Stimulated activated effector memory CD8-positive, alpha-beta T cell treated with anti-CD3 and anti-CD28 coated beads, Interleukin-12 subunit alpha, Interleukin-12 subunit beta, amount 100 ng/mL, for 72 hours (primary cell): Measurements from ENCODE around the gene HCRTR1.

Source experiments
- ATAC-seq: fragments of 150-1000 bp; cut with Tn5 transposase; 2 replicates; pipeline ENCODE4 v1.10.0; 2021
- DNase-seq, 2 donors: peaks; one replicate each; pipeline ENCODE4 v3.0.0; 2021 to 2022; ENCODE audit warnings: low spot score in 2 of 2
- H3K27ac Mint-ChIP-seq: one replicate; pipeline ENCODE4 v1.8.0; 2022; ENCODE audit warnings: mild to moderate bottlenecking, mixed read lengths
- H3K36me3 Mint-ChIP-seq: one replicate; pipeline ENCODE4 v1.8.0; 2022; ENCODE audit warnings: mild to moderate bottlenecking, mixed read lengths
- H3K4me1 Mint-ChIP-seq: one replicate; pipeline ENCODE4 v1.8.0; 2022; ENCODE audit warnings: mixed read lengths
- H3K4me3 Mint-ChIP-seq: one replicate; pipeline ENCODE4 v1.8.0; 2022; ENCODE audit warnings: mild to moderate bottlenecking, mixed read lengths
- H3K9me3 Mint-ChIP-seq: one replicate; pipeline ENCODE4 v1.8.0; 2022; ENCODE audit warnings: mixed read lengths

HCRTR1 gene

DNA sequence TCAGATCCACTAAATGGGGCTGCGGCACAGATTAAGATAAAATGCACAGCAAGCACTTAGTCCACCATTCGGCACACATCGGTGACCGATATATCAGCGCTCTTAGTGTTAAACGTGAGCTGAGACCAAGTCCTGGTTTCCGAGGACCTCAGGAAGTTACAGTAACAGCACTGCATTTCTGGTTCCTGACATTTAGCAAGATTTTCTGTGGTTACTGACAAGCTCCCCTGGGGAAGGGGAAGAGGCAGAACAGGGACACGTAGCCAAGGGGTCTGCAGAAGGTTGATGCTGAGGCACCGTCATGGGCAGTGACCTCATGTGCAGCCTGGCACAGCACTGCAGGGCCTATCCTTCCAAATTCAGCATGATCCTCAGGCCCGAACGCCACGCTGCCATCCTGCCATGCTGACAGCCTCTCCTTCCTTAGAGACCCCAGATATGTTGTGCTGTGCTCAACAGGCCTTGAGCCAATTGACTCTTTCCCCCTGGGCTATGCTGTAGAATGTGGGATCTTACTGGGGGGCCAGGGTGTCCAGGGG lies 40.6 kb downstream of the HCRTR1 start:
- Mint-ChIP-seq H3K36me3 (no peaks in the 10 kb centered on the region), H3K27ac (peak overlapping the region; percentile 34)

DNA sequence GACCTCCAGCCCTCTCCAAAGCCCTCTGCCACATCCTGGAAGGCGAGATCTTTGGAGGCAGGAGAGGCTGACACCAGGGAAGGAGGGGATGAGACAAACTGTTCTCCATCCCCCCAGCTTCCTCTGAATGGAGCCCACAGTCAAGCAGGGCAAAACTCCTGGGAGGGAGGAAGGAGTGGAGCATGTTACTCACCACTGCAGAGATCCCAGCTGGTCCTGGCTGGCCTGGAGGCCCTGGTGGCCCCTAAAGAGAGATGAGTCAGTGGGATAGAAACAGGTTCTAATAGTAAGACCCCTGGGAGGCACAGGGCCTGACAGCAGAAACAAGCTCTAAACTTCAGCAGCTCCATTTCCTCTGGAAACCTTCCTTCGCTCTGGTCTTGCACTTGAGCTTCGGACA lies 41.2 kb downstream of the HCRTR1 start:
- Mint-ChIP-seq H3K36me3 (no peaks in the 10 kb centered on the region), H3K27ac (peak overlapping the region; percentile 34), H3K9me3 (no peaks in the 10 kb centered on the region), H3K4me3 (no peak overlapping the region), H3K4me1 (no peaks in the 10 kb centered on the region)
- DNase-seq: no peak
- no peak for ATAC-seq

More for the DNA sequence above, 40.6 kb downstream of the HCRTR1 start:
- ATAC-seq: no peak
- Mint-ChIP-seq H3K4me1 (no peaks in the 10 kb centered on the region), H3K4me3 (no peak overlapping the region), H3K9me3 (no peaks in the 10 kb centered on the region)
- no peak for DNase-seq

DNA sequence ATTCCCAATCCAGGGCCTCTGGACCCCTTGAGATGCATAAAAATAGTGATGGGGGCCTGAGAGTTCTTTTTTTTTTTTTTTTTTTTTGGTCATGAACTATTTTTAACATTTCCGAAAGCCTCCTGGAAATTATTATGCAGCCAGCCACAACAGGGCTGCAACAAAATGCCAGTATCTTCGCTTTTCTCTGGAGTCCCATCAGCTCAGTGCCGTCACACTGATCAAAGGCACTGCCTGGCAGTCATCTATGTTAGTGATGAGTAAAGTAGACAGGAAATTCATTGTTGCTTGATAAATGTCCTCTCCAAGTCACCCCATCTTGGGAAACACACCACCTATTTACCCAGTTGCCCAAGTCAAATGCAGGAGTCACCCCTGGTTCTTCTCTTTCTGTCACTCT lies 42.4 kb downstream of the HCRTR1 start:
- no peaks in the 10 kb centered on the region for H3K9me3 Mint-ChIP-seq
- H3K4me1 Mint-ChIP-seq: no peaks in the 10 kb centered on the region
- peak overlapping the region; percentile 3 for H3K27ac Mint-ChIP-seq
- H3K4me3 Mint-ChIP-seq: no peak overlapping the region
- DNase-seq: no peak
- no peak for ATAC-seq
- no peaks in the 10 kb centered on the region for H3K36me3 Mint-ChIP-seq

DNA sequence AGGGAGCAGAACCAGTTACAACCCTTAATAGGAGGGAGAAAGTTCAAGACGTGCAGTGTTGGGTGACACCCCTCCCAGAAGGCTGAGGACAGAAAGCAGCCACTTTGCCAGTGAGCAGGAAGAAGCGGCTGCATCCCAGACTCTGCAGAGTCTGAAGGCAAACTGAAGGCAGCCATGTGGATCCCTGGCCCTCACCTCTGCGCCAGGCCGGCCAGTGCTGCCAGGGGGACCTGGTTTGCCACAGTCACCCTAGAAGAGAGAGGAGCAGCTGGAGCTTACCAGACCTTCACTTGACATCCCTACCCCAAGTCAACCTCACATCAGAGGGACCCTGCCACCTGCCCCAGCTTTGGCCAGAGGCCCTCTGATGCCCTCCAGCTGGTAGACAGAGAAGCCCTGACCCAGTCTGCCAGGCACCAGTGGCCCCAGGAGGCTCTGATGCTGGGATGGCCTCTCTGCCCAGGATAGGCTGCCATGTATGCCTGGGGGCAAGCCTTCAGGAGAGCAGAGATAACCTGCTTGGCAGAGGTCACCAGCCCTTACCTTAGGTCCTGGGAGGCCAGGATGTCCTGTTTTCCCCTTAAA lies 43.5 kb downstream of the HCRTR1 start:
- DNase-seq (no peak), ATAC-seq (no peak)
- no peaks in the 10 kb centered on the region for H3K9me3 Mint-ChIP-seq
- H3K4me3 Mint-ChIP-seq: no peak overlapping the region
- peak overlapping the region; percentile 3 for H3K27ac Mint-ChIP-seq
- no peaks in the 10 kb centered on the region for H3K36me3 Mint-ChIP-seq
- H3K4me1 Mint-ChIP-seq: no peaks in the 10 kb centered on the region

DNA sequence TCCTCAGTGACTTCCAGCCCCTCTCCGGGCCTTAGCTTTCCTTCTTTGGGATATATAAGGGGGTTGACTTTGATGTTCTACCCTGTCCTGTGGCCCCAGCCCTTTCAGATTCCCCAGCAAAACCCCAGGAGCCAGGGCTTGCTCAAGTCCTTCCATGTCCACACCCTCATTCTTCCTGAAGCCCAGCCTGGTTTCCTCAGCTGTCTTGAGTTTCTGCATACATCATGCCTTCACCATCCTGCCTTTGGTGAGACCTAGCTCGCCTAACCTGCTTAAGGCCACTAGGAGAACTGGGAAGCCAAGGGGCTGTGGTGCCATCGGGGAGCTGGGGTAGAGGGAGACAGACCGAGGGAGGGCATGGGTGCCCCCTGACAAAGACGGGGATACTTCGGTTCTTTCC lies 44.4 kb downstream of the HCRTR1 start:
- Mint-ChIP-seq H3K9me3 (no peaks in the 10 kb centered on the region), H3K27ac (no peak overlapping the region), H3K4me1 (no peaks in the 10 kb centered on the region), H3K36me3 (no peaks in the 10 kb centered on the region), H3K4me3 (no peak overlapping the region)
- no peak for DNase-seq
- ATAC-seq: no peak

DNA sequence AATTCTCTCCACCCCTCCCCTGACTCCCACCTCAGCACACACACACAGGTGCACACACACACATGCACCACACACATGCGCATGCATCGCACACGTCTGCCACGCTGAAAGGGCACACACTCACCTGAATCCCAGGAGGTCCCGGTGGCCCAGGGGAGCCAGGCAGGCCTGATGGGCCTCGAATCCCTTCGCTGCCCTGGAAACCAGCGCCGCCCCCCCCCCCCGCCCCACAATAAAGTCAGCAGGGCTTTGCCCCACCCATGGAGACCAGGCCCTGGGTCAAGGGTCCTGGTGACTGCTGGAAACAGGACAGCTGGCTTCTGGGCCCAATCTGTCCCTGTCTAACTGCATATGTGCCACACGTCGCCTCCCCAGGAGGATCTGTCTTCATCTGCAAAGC lies 45.0 kb downstream of the HCRTR1 start:
- Mint-ChIP-seq H3K9me3 (no peaks in the 10 kb centered on the region), H3K36me3 (no peaks in the 10 kb centered on the region), H3K4me1 (no peaks in the 10 kb centered on the region), H3K4me3 (no peak overlapping the region), H3K27ac (no peak overlapping the region)
- ATAC-seq: no peak
- no peak for DNase-seq

DNA sequence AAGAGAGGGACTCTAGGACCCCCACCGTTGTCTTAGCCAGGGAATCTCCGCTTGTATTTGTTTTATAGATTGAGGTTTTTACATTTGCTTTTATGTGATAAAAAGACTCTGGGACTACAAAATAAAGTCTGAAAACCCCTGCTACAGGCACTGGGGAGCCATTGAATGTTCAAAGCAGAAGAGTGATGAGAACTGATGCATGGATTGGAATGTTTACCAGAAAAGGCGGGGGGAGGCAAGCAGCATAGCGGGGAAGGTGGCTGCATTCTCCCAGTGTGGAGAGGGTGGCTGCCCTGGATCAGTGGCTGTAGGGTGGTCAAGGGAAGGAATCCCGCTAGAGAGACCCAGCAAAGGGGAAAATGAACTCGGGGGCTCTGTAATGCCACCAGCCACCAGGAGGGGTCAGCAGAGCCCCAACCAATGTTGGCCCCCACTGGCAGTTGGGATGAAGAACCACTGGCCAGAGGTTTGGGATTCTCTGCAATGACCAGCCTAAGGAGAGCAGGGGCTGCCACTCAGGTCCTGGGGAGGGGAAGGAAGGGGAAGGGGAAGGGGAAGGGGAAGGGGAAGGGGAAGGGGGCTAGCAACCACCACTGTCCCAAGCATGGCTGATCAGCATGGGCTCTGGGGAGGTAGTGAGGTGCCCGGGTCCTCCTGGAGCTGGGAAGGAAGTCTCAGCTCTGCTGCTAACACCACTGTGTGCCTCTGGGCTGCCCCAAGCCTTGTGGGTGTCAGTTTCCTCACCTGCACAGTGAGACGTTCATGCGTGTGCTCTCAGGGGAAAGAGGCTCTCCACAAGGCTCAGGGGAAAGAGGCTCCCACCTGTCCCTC lies 46.3 kb downstream of the HCRTR1 start:
- H3K4me1 Mint-ChIP-seq: no peaks in the 10 kb centered on the region
- ATAC-seq (no peak), DNase-seq (peak; percentile 65 to 85)
- H3K27ac Mint-ChIP-seq: no peak overlapping the region
- H3K36me3 Mint-ChIP-seq: no peaks in the 10 kb centered on the region
- no peak overlapping the region for H3K4me3 Mint-ChIP-seq
- H3K9me3 Mint-ChIP-seq: no peaks in the 10 kb centered on the region

DNA sequence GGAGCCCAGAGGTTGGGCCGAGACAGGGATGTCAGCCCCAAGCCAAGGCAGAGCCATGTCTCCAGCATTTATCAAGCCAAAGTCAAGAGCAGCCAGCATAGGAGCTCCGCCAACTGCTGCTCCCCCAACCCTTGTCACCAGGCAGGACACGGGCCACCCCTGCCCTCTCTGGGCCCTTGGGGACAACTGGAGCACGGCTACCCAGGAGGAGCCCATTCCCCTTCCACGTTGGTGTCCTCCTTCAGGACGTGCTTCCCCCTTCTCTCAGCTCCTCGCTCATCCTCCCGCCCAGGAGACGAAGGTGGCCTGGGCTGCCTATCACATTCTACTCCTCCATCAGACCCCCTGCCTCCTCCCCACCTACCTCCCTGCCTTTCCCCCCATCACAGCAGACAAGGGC lies 47.0 kb downstream of the HCRTR1 start:
- no peak overlapping the region for H3K4me3 Mint-ChIP-seq
- peaks cover 5% of the 10 kb centered on the region for H3K4me1 Mint-ChIP-seq
- H3K27ac Mint-ChIP-seq: no peak overlapping the region
- ATAC-seq: no peak
- DNase-seq: no peak
- H3K36me3 Mint-ChIP-seq: no peaks in the 10 kb centered on the region
- H3K9me3 Mint-ChIP-seq: no peaks in the 10 kb centered on the region

DNA sequence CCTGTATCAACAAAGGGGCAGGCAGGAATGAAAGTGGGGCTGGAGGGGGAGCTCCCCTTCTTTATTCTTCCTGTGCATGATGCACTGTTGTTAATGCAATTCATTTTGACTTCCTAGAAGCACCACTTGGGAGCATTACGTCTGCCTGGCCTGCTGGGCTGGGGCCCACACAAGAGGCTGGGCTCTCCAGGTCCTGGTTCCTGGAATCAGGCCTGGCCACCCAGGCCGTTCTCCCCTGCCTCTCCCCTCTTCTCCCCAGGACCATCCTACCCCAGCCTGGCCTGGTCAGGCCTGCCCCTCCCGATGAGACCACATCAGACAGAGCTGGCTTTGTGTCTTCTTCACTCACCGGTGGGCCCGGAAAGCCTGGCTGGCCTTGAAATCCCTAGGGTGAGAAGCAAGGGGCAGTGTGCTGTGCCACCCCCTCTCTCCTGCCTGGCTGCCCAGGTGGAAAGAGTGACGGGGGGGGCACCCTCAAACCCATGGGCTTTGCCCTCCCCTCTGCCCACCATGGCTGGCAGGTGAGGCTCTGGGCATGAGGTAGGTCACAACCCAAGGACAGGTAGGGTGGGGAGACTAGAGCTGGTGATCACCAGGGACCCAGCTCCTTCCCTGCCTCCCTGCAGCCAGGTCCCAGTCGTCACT lies 47.9 kb downstream of the HCRTR1 start:
- DNase-seq (no peak), ATAC-seq (no peak)
- H3K4me1 Mint-ChIP-seq: peaks cover 13% of the 10 kb centered on the region
- no peak overlapping the region for H3K4me3 Mint-ChIP-seq
- H3K9me3 Mint-ChIP-seq: no peaks in the 10 kb centered on the region
- H3K36me3 Mint-ChIP-seq: no peaks in the 10 kb centered on the region
- peak overlapping the region; percentile 72 for H3K27ac Mint-ChIP-seq

DNA sequence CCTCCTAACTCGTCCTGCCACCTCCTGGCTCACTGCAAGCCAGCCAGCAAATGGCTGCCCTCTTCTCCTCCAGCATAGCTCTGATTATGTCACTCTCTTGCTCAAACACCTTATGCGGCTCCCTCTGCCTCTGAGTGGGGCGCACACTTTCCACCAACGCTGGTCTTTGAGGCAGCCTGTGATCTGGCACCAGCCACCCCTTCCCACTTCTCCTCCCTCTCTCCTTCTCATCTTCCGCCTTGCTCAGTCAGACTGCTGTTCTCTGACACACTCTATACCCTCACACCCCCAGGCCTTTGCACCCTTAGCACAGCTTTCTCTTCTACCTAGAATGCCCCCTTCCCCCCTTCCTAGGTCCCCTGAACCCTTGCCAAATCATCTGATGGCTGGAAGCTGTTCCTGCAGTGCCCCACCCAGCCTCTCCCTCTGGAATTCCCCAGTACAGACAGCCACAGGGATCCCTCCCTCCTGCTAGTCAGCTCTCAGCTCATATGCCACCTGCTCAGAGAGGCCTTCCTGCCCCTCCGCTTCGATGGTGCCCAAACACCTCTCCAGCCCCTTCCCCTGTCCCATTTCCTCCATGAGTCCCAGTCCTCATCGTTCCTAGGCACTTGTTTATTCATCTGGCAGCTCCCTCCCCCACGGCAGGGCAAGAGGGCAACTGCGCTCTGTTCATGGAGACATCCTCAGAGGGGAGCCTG lies 48.9 kb downstream of the HCRTR1 start:
- Mint-ChIP-seq H3K27ac (peak overlapping the region; percentile 72), H3K9me3 (no peaks in the 10 kb centered on the region), H3K4me1 (peaks cover 21% of the 10 kb centered on the region), H3K4me3 (no peak overlapping the region), H3K36me3 (no peaks in the 10 kb centered on the region)
- DNase-seq: no peak
- no peak for ATAC-seq

DNA sequence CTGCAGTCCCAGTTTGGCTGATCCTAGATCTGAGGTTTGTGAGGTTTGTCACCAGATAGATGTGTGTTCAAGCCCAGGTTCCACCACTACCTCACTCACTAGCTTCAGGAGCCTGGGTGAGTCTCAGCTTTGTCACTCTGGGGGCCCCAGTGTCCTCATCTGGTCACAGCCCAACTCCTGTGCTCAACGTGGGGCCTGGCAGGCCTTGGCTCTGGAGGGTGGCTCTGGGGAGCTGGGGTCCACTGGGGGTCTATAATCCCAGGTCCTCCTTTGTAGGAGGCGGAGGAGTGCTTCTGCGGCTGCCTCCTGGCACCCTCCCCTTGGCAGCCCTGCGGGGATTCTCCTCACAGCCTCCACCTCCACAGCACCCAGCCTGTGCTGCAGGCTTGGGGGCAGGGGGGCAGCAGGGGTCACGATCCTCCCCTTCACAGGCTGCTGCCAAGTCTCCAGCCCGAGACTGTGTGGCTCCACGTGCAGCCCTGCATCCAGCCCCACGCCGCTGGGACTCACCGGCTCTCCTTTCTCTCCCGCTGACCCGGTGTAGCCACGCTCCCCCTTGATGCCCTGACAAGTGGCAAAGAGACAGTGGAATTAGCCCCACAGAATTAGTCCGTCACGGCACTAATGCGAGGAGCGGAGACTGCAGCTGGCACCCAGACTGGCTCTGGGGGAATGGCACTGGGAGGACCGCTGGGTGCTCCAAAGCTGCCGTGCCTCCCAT lies 49.7 kb downstream of the HCRTR1 start:
- no peak overlapping the region for H3K4me3 Mint-ChIP-seq
- H3K36me3 Mint-ChIP-seq: no peaks in the 10 kb centered on the region
- no peak for DNase-seq
- no peaks in the 10 kb centered on the region for H3K9me3 Mint-ChIP-seq
- peak overlapping the region; percentile 56 for H3K27ac Mint-ChIP-seq
- ATAC-seq: no peak
- peaks cover 21% of the 10 kb centered on the region for H3K4me1 Mint-ChIP-seq

DNA sequence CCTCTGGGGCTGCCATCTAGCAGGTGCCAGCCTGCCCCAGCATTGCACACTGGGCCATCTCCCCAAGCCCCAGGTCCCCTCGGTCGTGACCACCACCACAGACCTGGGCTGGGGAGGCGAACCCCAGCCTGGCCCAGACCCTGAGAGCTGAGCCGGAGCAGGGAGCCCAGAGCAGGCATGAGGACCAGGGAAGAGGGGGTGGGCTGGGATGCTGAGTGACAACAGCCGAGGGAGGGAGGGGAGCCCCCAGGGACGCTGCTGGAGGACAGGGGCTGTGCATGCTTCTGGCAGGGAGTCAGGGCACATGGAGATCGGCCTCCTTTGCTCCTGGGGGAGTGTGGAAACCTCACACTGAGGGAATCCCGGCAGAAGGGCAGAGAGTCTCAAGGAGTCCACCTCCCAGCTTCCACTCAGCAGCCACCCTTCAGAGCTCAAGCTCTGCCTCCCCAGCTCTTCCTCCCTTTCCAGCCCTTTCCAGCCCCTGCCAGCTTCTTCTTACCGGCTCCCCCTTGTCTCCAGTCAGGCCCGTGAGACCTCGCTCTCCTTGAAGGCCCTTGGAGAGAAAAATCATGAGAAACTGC lies 50.9 kb downstream of the HCRTR1 start:
- DNase-seq (no peak), ATAC-seq (no peak)
- Mint-ChIP-seq H3K4me3 (no peak overlapping the region), H3K9me3 (no peaks in the 10 kb centered on the region), H3K27ac (no peak overlapping the region), H3K36me3 (no peaks in the 10 kb centered on the region), H3K4me1 (peaks cover 21% of the 10 kb centered on the region)

DNA sequence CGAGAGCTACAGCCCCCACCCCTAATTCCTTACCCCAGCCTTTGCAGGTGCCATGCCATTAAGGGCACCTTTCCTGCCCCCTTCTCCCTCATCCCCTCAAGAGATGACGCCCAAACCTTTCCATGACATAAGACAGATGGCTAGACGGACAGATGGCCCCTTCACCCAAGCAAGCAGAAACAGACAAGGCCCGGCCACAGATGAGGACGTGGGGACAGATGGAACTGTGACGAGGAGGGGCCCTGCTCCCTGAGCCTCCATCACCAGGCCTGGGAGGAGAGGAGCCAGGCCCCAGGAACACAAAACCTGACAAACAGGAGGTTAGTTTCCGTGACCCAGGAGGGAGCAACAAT lies 51.9 kb downstream of the HCRTR1 start:
- peaks cover 21% of the 10 kb centered on the region for H3K4me1 Mint-ChIP-seq
- H3K36me3 Mint-ChIP-seq: no peaks in the 10 kb centered on the region
- no peak for DNase-seq
- no peaks in the 10 kb centered on the region for H3K9me3 Mint-ChIP-seq
- ATAC-seq: no peak
- H3K4me3 Mint-ChIP-seq: peak overlapping the region; percentile 55
- H3K27ac Mint-ChIP-seq: peak overlapping the region; percentile 33

DNA sequence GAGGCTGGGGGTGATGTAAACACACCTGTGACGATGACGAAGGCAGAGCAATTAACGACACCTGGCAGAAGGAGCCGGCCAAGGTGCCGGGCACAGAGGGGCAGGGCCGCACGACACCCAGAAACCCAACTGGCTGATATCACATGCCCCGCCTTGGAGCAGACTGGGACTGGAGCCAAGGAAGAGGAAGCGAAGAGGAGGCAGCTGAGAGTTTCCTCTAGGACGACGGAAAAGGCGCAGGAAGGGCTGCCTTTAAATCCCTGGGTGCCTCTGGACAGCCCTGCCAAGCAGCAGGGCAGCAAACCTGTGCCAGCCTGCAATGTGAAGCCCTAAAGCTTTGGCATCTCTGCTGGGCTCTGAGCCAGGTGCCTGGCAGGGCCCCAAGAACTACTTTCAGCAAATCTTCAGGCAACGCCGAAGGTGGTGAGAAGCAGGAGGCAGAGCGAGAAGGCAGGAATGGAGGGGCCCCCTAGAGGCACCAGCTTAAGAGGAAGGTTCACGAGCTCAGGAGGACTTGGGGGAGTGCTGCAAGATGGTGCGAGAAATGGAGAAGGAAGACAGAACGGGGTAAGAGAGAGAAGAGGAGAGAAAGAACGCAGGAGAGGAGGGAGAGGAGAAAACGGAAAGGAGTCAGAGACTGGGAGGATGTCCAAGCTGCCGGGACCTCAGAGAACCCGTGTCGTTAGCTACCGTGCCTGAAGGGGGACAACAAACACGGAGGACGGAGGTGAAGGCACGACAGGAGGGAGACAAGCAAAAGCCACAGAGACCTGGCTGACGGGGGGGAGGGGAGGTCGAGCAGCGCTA lies 52.5 kb downstream of the HCRTR1 start:
- Mint-ChIP-seq H3K4me1 (peaks cover 21% of the 10 kb centered on the region), H3K27ac (peak overlapping the region; percentile 33), H3K36me3 (no peaks in the 10 kb centered on the region), H3K4me3 (peak overlapping the region; percentile 55), H3K9me3 (no peaks in the 10 kb centered on the region)
- ATAC-seq: peak; percentile 36
- peak in 1 of 2 donors; percentile 57 for DNase-seq
